Chondrocyte (in vitro differentiated cells): ENCODE data around the gene HSPB2. TPM values are rescaled to one million over a fixed set of nuclear protein-coding genes. Genes with fewer than 3 reads are reported as not detected.
A peak's percentile ranks its signal among the peaks of the same experiment; 100 is the strongest.

ENCODE experiments used
- DNase-seq: peaks from one replicate; pipeline ENCODE4 v3.0.0; 2021; ENCODE audit warnings: mixed read lengths, low spot score
- H3K27ac Mint-ChIP-seq: one replicate; pipeline ENCODE4 v1.8.0; 2021; ENCODE audit warnings: mild to moderate bottlenecking, moderate library complexity, mixed read lengths; ENCODE audit not compliant: unreplicated experiment
- H3K27me3 Mint-ChIP-seq: 2 replicates; pipeline ENCODE4 v1.8.0; 2021; ENCODE audit warnings: low read depth, mixed read lengths
- H3K36me3 Mint-ChIP-seq: 2 replicates; pipeline ENCODE4 v1.8.0; 2021; ENCODE audit warnings: low read depth, mixed read lengths
- H3K4me1 Mint-ChIP-seq: 2 replicates; pipeline ENCODE4 v1.8.0; 2021; ENCODE audit warnings: low read depth, mild to moderate bottlenecking, mixed read lengths
- H3K4me3 Mint-ChIP-seq: one replicate; pipeline ENCODE4 v1.8.0; 2021; ENCODE audit warnings: mild to moderate bottlenecking, moderate library complexity, mixed read lengths; ENCODE audit not compliant: unreplicated experiment
- H3K9me3 Mint-ChIP-seq: 2 replicates; pipeline ENCODE4 v1.8.0; 2021; ENCODE audit warnings: low read depth, mixed read lengths
- CTCF ChIP-seq: fragments of 200-600 bp; sonication (generic); IDR thresholded peaks from 2 replicates; pipeline ENCODE4 v1.5.0; 2021; ENCODE audit warnings: antibody characterized with exemption, mild to moderate bottlenecking, moderate library complexity
- total RNA-seq: library from RNA; stranded (reverse); gene quantifications from 3 replicates; pipeline ENCODE4 v1.2.1, GENCODE V29; 2021

The HSPB2 gene
- total RNA-seq, 1 donor from 2014 or later, result 2.4 TPM

GRCh38 chr11:111910676-111911562, 1.6 kb upstream of the HSPB2 start:
- Mint-ChIP-seq H3K27me3 (no peaks in the 10 kb centered on the region), H3K27ac (peak overlapping the region; percentile 100), H3K9me3 (no peaks in the 10 kb centered on the region), H3K36me3 (peaks cover 22% of the 10 kb centered on the region), H3K4me3 (peak overlapping the region; percentile 98), H3K4me1 (peaks cover 89% of the 10 kb centered on the region)
- no peak for DNase-seq
- TF ChIP-seq CTCF, result no peak

- H3K36me3 Mint-ChIP-seq, result peaks cover 22% of the 10 kb centered on the region
- peak within 1 kb of the TSS; percentile 100 for H3K27ac Mint-ChIP-seq
- TF ChIP-seq CTCF, result no peak
- no peak for DNase-seq
- H3K27me3 Mint-ChIP-seq, result no peaks in the 10 kb centered on the region
- H3K9me3 Mint-ChIP-seq, result no peaks in the 10 kb centered on the region
- H3K4me1 Mint-ChIP-seq, result peaks cover 88% of the 10 kb centered on the region
- peak within 1 kb of the TSS; percentile 98 for H3K4me3 Mint-ChIP-seq
Observed at GRCh38 chr11:111911563-111912401, 752 bp upstream of the HSPB2 start, which contains the start of gene CRYAB. Gene CRYAB (minus strand): TSS chr11:111911770. CDS start chr11:111911724, 46 bp downstream.

GRCh38 chr11:111913031-111913861, 712 bp downstream of the HSPB2 start:
- Mint-ChIP-seq H3K4me1 (peaks cover 87% of the 10 kb centered on the region), H3K36me3 (peaks cover 20% of the 10 kb centered on the region), H3K4me3 (peak overlapping the region; percentile 66), H3K9me3 (no peaks in the 10 kb centered on the region), H3K27me3 (no peaks in the 10 kb centered on the region), H3K27ac (peak overlapping the region; percentile 100)
- no peak for DNase-seq
- no peak for TF ChIP-seq CTCF

GRCh38 chr11:111913997-111914396, 1.5 kb downstream of the HSPB2 start:
- H3K27me3 Mint-ChIP-seq, result no peaks in the 10 kb centered on the region
- peak overlapping the region; percentile 56 for H3K4me3 Mint-ChIP-seq
- H3K27ac Mint-ChIP-seq, result peak overlapping the region; percentile 100
- TF ChIP-seq CTCF, result peak; percentile 42
- H3K36me3 Mint-ChIP-seq, result peaks cover 15% of the 10 kb centered on the region
- peaks cover 87% of the 10 kb centered on the region for H3K4me1 Mint-ChIP-seq
- DNase-seq, result no peak
- H3K9me3 Mint-ChIP-seq, result no peaks in the 10 kb centered on the region
